ENCODE data around the gene PIK3CD.
"Not testable (repeated sequence)": the region's sequence is repeated elsewhere in the genome, so short reads cannot be mapped to it uniquely, and the experiment has no call there.

Gene PIK3CD

GRCh38 chr1:9746211-9746610 is 94.7 kb downstream of the PIK3CD start:
- H3K27me3 ChIP-seq (ENCODE audit: control insufficient read depth, insufficient read depth, low read length), result no peaks in the 10 kb centered on the region
- no peak overlapping the region for H3K9ac ChIP-seq (ENCODE audit: low read depth, low read length)
- H3K4me3 ChIP-seq (ENCODE audit: low read depth, low read length), result no peak overlapping the region
- H3K4me1 ChIP-seq (ENCODE audit: control insufficient read depth, insufficient read depth, low read length), result no peaks in the 10 kb centered on the region
- peaks cover 78% of the 10 kb centered on the region for H3K36me3 ChIP-seq (ENCODE audit: control insufficient read depth, insufficient read depth, low read length)
- H3K9me3 ChIP-seq (ENCODE audit: control insufficient read depth, insufficient read depth, low read length), result no peaks in the 10 kb centered on the region
- no peak overlapping the region for H3K27ac ChIP-seq (ENCODE audit: low read depth, low read length)

- Histone ChIP-seq H3K9me3 (ENCODE audit: control insufficient read depth, insufficient read depth, low read length) (no peaks in the 10 kb centered on the region), H3K4me1 (ENCODE audit: control insufficient read depth, insufficient read depth, low read length) (no peaks in the 10 kb centered on the region), H3K27me3 (ENCODE audit: control insufficient read depth, insufficient read depth, low read length) (no peaks in the 10 kb centered on the region), H3K4me3 (ENCODE audit: low read depth, low read length) (no peak overlapping the region), H3K9ac (ENCODE audit: low read depth, low read length) (no peak overlapping the region), H3K36me3 (ENCODE audit: control insufficient read depth, insufficient read depth, low read length) (peaks cover 78% of the 10 kb centered on the region), H3K27ac (ENCODE audit: low read depth, low read length) (no peak overlapping the region)
Observed at GRCh38 chr1:9746651-9747050, 95.1 kb downstream of the PIK3CD start.

- H3K36me3 ChIP-seq (ENCODE audit: control insufficient read depth, insufficient read depth, low read length), result peaks cover 70% of the 10 kb centered on the region
- H3K9ac ChIP-seq (ENCODE audit: low read depth, low read length); H3K27me3 ChIP-seq (ENCODE audit: control insufficient read depth, insufficient read depth, low read length); H3K4me3 ChIP-seq (ENCODE audit: low read depth, low read length); H3K9me3 ChIP-seq (ENCODE audit: control insufficient read depth, insufficient read depth, low read length); H3K27ac ChIP-seq (ENCODE audit: low read depth, low read length); H3K4me1 ChIP-seq (ENCODE audit: control insufficient read depth, insufficient read depth, low read length): not testable (repeated sequence)
Observed at GRCh38 chr1:9748391-9748790, 96.9 kb downstream of the PIK3CD start.

GRCh38 chr1:9749361-9749760 is 97.8 kb downstream of the PIK3CD start:
- no peak overlapping the region for H3K9ac ChIP-seq (ENCODE audit: low read depth, low read length)
- no peaks in the 10 kb centered on the region for H3K27me3 ChIP-seq (ENCODE audit: control insufficient read depth, insufficient read depth, low read length)
- no peaks in the 10 kb centered on the region for H3K4me1 ChIP-seq (ENCODE audit: control insufficient read depth, insufficient read depth, low read length)
- no peak overlapping the region for H3K27ac ChIP-seq (ENCODE audit: low read depth, low read length)
- H3K4me3 ChIP-seq (ENCODE audit: low read depth, low read length), result no peak overlapping the region
- no peaks in the 10 kb centered on the region for H3K9me3 ChIP-seq (ENCODE audit: control insufficient read depth, insufficient read depth, low read length)
- peaks cover 67% of the 10 kb centered on the region for H3K36me3 ChIP-seq (ENCODE audit: control insufficient read depth, insufficient read depth, low read length)

- no peak overlapping the region for H3K27ac ChIP-seq (ENCODE audit: low read depth, low read length)
- peaks cover 8% of the 10 kb centered on the region; the same call in 1 of the 2 replicates for H3K4me1 ChIP-seq (ENCODE audit: control insufficient read depth, insufficient read depth, low read length)
- H3K4me3 ChIP-seq (ENCODE audit: low read depth, low read length), result no peak overlapping the region
- no peaks in the 10 kb centered on the region for H3K27me3 ChIP-seq (ENCODE audit: control insufficient read depth, insufficient read depth, low read length)
- peaks cover 58% of the 10 kb centered on the region for H3K36me3 ChIP-seq (ENCODE audit: control insufficient read depth, insufficient read depth, low read length)
- no peaks in the 10 kb centered on the region for H3K9me3 ChIP-seq (ENCODE audit: control insufficient read depth, insufficient read depth, low read length)
- no peak overlapping the region for H3K9ac ChIP-seq (ENCODE audit: low read depth, low read length)
Observed at GRCh38 chr1:9751971-9752370, 100.4 kb downstream of the PIK3CD start.

GRCh38 chr1:9753121-9753531 is 101.6 kb downstream of the PIK3CD start:
- Histone ChIP-seq H3K9me3 (ENCODE audit: control insufficient read depth, insufficient read depth, low read length) (no peaks in the 10 kb centered on the region), H3K36me3 (ENCODE audit: control insufficient read depth, insufficient read depth, low read length) (peaks cover 53% of the 10 kb centered on the region), H3K4me3 (ENCODE audit: low read depth, low read length) (no peak overlapping the region), H3K27ac (ENCODE audit: low read depth, low read length) (no peak overlapping the region), H3K4me1 (ENCODE audit: control insufficient read depth, insufficient read depth, low read length) (peaks cover 8% of the 10 kb centered on the region; the same call in 1 of the 2 replicates), H3K9ac (ENCODE audit: low read depth, low read length) (no peak overlapping the region), H3K27me3 (ENCODE audit: control insufficient read depth, insufficient read depth, low read length) (no peaks in the 10 kb centered on the region)

GRCh38 chr1:9755441-9755995 is 104.0 kb downstream of the PIK3CD start:
- H3K36me3 ChIP-seq (ENCODE audit: control insufficient read depth, insufficient read depth, low read length), result peaks cover 29% of the 10 kb centered on the region

GRCh38 chr1:9758559-9759121 is 107.1 kb downstream of the PIK3CD start:
- Histone ChIP-seq H3K27ac (ENCODE audit: low read depth, low read length) (peak overlapping the region; percentile 20), H3K4me1 (ENCODE audit: control insufficient read depth, insufficient read depth, low read length) (peaks cover 30% of the 10 kb centered on the region), H3K4me3 (ENCODE audit: low read depth, low read length) (no peak overlapping the region), H3K27me3 (ENCODE audit: control insufficient read depth, insufficient read depth, low read length) (no peaks in the 10 kb centered on the region), H3K9me3 (ENCODE audit: control insufficient read depth, insufficient read depth, low read length) (no peaks in the 10 kb centered on the region), H3K9ac (ENCODE audit: low read depth, low read length) (no peak overlapping the region), H3K36me3 (ENCODE audit: control insufficient read depth, insufficient read depth, low read length) (peaks cover 13% of the 10 kb centered on the region)

More at GRCh38 chr1:9755441-9755995, 104.0 kb downstream of the PIK3CD start:
- Histone ChIP-seq H3K4me1 (ENCODE audit: control insufficient read depth, insufficient read depth, low read length) (peaks cover 18% of the 10 kb centered on the region), H3K9ac (ENCODE audit: low read depth, low read length) (no peak overlapping the region), H3K27me3 (ENCODE audit: control insufficient read depth, insufficient read depth, low read length) (no peaks in the 10 kb centered on the region), H3K27ac (ENCODE audit: low read depth, low read length) (peak overlapping the region; percentile 12), H3K4me3 (ENCODE audit: low read depth, low read length) (no peak overlapping the region), H3K9me3 (ENCODE audit: control insufficient read depth, insufficient read depth, low read length) (no peaks in the 10 kb centered on the region)

GRCh38 chr1:9759939-9760338 is 108.4 kb downstream of the PIK3CD start:
- no peak overlapping the region for H3K9ac ChIP-seq (ENCODE audit: low read depth, low read length)
- H3K4me1 ChIP-seq (ENCODE audit: control insufficient read depth, insufficient read depth, low read length), result peaks cover 36% of the 10 kb centered on the region
- no peaks in the 10 kb centered on the region for H3K27me3 ChIP-seq (ENCODE audit: control insufficient read depth, insufficient read depth, low read length)
- H3K9me3 ChIP-seq (ENCODE audit: control insufficient read depth, insufficient read depth, low read length), result no peaks in the 10 kb centered on the region
- H3K36me3 ChIP-seq (ENCODE audit: control insufficient read depth, insufficient read depth, low read length), result peaks cover 3% of the 10 kb centered on the region
- H3K4me3 ChIP-seq (ENCODE audit: low read depth, low read length), result no peak overlapping the region
- H3K27ac ChIP-seq (ENCODE audit: low read depth, low read length), result peak overlapping the region; percentile 83

GRCh38 chr1:9760824-9761223 is 109.3 kb downstream of the PIK3CD start:
- H3K9me3 ChIP-seq (ENCODE audit: control insufficient read depth, insufficient read depth, low read length), result no peaks in the 10 kb centered on the region
- no peaks in the 10 kb centered on the region for H3K27me3 ChIP-seq (ENCODE audit: control insufficient read depth, insufficient read depth, low read length)
- peak overlapping the region; percentile 30; the same call in 1 of the 2 replicates for H3K4me3 ChIP-seq (ENCODE audit: low read depth, low read length)
- no peaks in the 10 kb centered on the region for H3K36me3 ChIP-seq (ENCODE audit: control insufficient read depth, insufficient read depth, low read length)
- peaks cover 29% of the 10 kb centered on the region for H3K4me1 ChIP-seq (ENCODE audit: control insufficient read depth, insufficient read depth, low read length)
- H3K27ac ChIP-seq (ENCODE audit: low read depth, low read length), result peak overlapping the region; percentile 83
- H3K9ac ChIP-seq (ENCODE audit: low read depth, low read length), result peak overlapping the region; percentile 6; the same call in 1 of the 2 replicates

GRCh38 chr1:9761855-9762254 is 110.3 kb downstream of the PIK3CD start:
- Histone ChIP-seq H3K27me3 (ENCODE audit: control insufficient read depth, insufficient read depth, low read length) (no peaks in the 10 kb centered on the region), H3K36me3 (ENCODE audit: control insufficient read depth, insufficient read depth, low read length) (no peaks in the 10 kb centered on the region), H3K9me3 (ENCODE audit: control insufficient read depth, insufficient read depth, low read length) (no peaks in the 10 kb centered on the region), H3K4me3 (ENCODE audit: low read depth, low read length) (no peak overlapping the region), H3K27ac (ENCODE audit: low read depth, low read length) (peak overlapping the region; percentile 83), H3K4me1 (ENCODE audit: control insufficient read depth, insufficient read depth, low read length) (peaks cover 28% of the 10 kb centered on the region), H3K9ac (ENCODE audit: low read depth, low read length) (no peak overlapping the region)
